ENCODE measurements around the gene ANKRD13B.
"Not testable (repeated sequence)": the region's sequence is repeated elsewhere in the genome, so short reads cannot be mapped to it uniquely, and the experiment has no call there.

ANKRD13B gene

DNA sequence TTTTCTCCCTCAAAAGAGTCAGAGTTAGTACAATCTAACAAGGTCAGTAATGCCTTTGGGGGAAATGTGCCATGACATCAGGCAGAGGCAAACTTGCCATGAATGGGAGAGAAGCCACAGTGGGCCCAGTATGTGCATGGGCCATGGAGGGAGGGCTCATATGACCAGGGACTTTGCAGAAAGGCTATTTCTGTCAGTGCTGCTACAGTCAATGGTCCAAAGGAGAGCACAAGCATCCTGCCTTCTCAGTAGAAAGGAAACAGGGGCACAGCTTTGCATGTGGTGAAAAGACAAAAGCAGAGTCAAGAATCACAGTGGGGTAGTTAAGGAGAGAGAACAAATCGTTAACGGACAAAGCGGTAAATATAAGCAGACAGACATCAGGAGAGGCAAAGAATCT, 41.0 kb downstream of the ANKRD13B start:
- Histone ChIP-seq H3K4me1 (ENCODE audit: control insufficient read depth, insufficient read depth, low read length) (no peaks in the 10 kb centered on the region), H3K27me3 (ENCODE audit: control insufficient read depth in 1 of 2, insufficient read depth in 2 of 2, low read length in 2 of 2) (no peaks in the 10 kb centered on the region), H3K36me3 (ENCODE audit: control insufficient read depth in 2 of 2, insufficient read depth in 2 of 2, low read length in 2 of 2) (peaks cover 7 to 21% of the 10 kb centered on the region in 2 donors), H3K27ac (ENCODE audit: low read length) (no peak overlapping the region), H3K9ac (ENCODE audit: low read length in 2 of 2) (no peak overlapping the region), H3K9me3 (ENCODE audit: control insufficient read depth in 2 of 2, low read length in 2 of 2) (no peaks in the 10 kb centered on the region), H3K4me3 (ENCODE audit: low read length in 2 of 2) (no peak overlapping the region)

DNA sequence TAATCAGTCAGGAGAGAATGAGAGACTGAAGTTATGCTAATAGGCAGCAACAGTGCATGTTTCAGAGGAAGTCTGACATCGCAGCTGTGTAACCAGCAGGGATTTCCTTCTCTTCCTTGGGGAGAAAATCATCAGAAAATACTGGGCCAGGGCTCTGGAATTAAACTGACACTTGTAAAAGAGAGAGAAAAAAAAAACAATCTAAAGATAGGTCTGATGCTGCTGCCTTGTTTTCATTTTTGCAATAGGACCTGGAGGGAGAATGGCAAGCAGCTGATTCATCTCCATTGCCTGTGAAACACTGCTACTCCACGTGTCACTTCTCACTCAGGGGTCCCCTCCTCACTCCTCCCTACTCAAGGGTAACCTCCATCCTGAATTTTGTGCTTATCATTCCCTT, 47.5 kb downstream of the ANKRD13B start:
- Histone ChIP-seq H3K4me1 (ENCODE audit: control insufficient read depth, insufficient read depth, low read length) (peaks cover 18% of the 10 kb centered on the region), H3K9ac (ENCODE audit: low read length in 2 of 2) (no peak overlapping the region), H3K27ac (ENCODE audit: low read length) (no peak overlapping the region)

GRCh38 chr17:29640981-29641642, 48.2 kb downstream of the ANKRD13B start:
- Histone ChIP-seq H3K9ac (ENCODE audit: low read length in 2 of 2) (no peak overlapping the region), H3K36me3 (ENCODE audit: control insufficient read depth in 2 of 2, insufficient read depth in 2 of 2, low read length in 2 of 2) (peaks cover 3 to 6% of the 10 kb centered on the region in 2 donors), H3K27me3 (ENCODE audit: control insufficient read depth in 1 of 2, insufficient read depth in 2 of 2, low read length in 2 of 2) (no peaks in the 10 kb centered on the region), H3K27ac (ENCODE audit: low read length) (no peak overlapping the region), H3K4me3 (ENCODE audit: low read length in 2 of 2) (no peak overlapping the region), H3K4me1 (ENCODE audit: control insufficient read depth, insufficient read depth, low read length) (peaks cover 23% of the 10 kb centered on the region), H3K9me3 (ENCODE audit: control insufficient read depth in 2 of 2, low read length in 2 of 2) (no peaks in the 10 kb centered on the region)

More for the DNA sequence above, 47.5 kb downstream of the ANKRD13B start:
- Histone ChIP-seq H3K36me3 (ENCODE audit: control insufficient read depth in 2 of 2, insufficient read depth in 2 of 2, low read length in 2 of 2) (peaks cover 7 to 8% of the 10 kb centered on the region in 2 donors), H3K9me3 (ENCODE audit: control insufficient read depth in 2 of 2, low read length in 2 of 2) (no peaks in the 10 kb centered on the region), H3K4me3 (ENCODE audit: low read length in 2 of 2) (no peak overlapping the region), H3K27me3 (ENCODE audit: control insufficient read depth in 1 of 2, insufficient read depth in 2 of 2, low read length in 2 of 2) (no peaks in the 10 kb centered on the region)

- no peak overlapping the region for H3K9ac ChIP-seq (ENCODE audit: low read length in 2 of 2)
- no peaks in the 10 kb centered on the region for H3K9me3 ChIP-seq (ENCODE audit: control insufficient read depth in 2 of 2, low read length in 2 of 2)
- no peak overlapping the region for H3K4me3 ChIP-seq (ENCODE audit: low read length in 2 of 2)
- H3K27ac ChIP-seq (ENCODE audit: low read length) = no peak overlapping the region
- no peaks in the 10 kb centered on the region for H3K27me3 ChIP-seq (ENCODE audit: control insufficient read depth in 1 of 2, insufficient read depth in 2 of 2, low read length in 2 of 2)
- peaks cover 0 to 2% of the 10 kb centered on the region in 2 donors for H3K36me3 ChIP-seq (ENCODE audit: control insufficient read depth in 2 of 2, insufficient read depth in 2 of 2, low read length in 2 of 2)
- peaks cover 24% of the 10 kb centered on the region for H3K4me1 ChIP-seq (ENCODE audit: control insufficient read depth, insufficient read depth, low read length)
Observed at GRCh38 chr17:29642171-29642611, 49.3 kb downstream of the ANKRD13B start.

- Histone ChIP-seq H3K36me3 (ENCODE audit: control insufficient read depth in 2 of 2, insufficient read depth in 2 of 2, low read length in 2 of 2) (peaks cover 0 to 6% of the 10 kb centered on the region in 2 donors), H3K9ac (ENCODE audit: low read length in 2 of 2) (peak overlapping the region in 1 of 2 donors; percentile 41), H3K27me3 (ENCODE audit: control insufficient read depth in 1 of 2, insufficient read depth in 2 of 2, low read length in 2 of 2) (no peaks in the 10 kb centered on the region), H3K9me3 (ENCODE audit: control insufficient read depth in 2 of 2, low read length in 2 of 2) (no peaks in the 10 kb centered on the region), H3K4me1 (ENCODE audit: control insufficient read depth, insufficient read depth, low read length) (peaks cover 24% of the 10 kb centered on the region), H3K4me3 (ENCODE audit: low read length in 2 of 2) (no peak overlapping the region), H3K27ac (ENCODE audit: low read length) (no peak overlapping the region)
Observed at GRCh38 chr17:29643817-29644160, 50.9 kb downstream of the ANKRD13B start.

GRCh38 chr17:29645515-29646051, 52.7 kb downstream of the ANKRD13B start:
- no peak overlapping the region for H3K27ac ChIP-seq (ENCODE audit: low read length)
- no peak overlapping the region for H3K4me3 ChIP-seq (ENCODE audit: low read length in 2 of 2)
- H3K27me3 ChIP-seq (ENCODE audit: control insufficient read depth in 1 of 2, insufficient read depth in 2 of 2, low read length in 2 of 2) = no peaks in the 10 kb centered on the region
- peaks cover 11% of the 10 kb centered on the region for H3K4me1 ChIP-seq (ENCODE audit: control insufficient read depth, insufficient read depth, low read length)
- no peak overlapping the region for H3K9ac ChIP-seq (ENCODE audit: low read length in 2 of 2)
- no peaks in the 10 kb centered on the region for H3K9me3 ChIP-seq (ENCODE audit: control insufficient read depth in 2 of 2, low read length in 2 of 2)
- H3K36me3 ChIP-seq (ENCODE audit: control insufficient read depth in 2 of 2, insufficient read depth in 2 of 2, low read length in 2 of 2) = peaks cover 0 to 9% of the 10 kb centered on the region in 2 donors

GRCh38 chr17:29648005-29648404, 55.1 kb downstream of the ANKRD13B start:
- H3K9me3 ChIP-seq (ENCODE audit: control insufficient read depth in 2 of 2, low read length in 2 of 2) = no peaks in the 10 kb centered on the region
- H3K4me3 ChIP-seq (ENCODE audit: low read length in 2 of 2) = no peak overlapping the region
- peaks cover 10% of the 10 kb centered on the region for H3K4me1 ChIP-seq (ENCODE audit: control insufficient read depth, insufficient read depth, low read length)
- no peak overlapping the region for H3K27ac ChIP-seq (ENCODE audit: low read length)
- H3K27me3 ChIP-seq (ENCODE audit: control insufficient read depth in 1 of 2, insufficient read depth in 2 of 2, low read length in 2 of 2) = no peaks in the 10 kb centered on the region
- no peak overlapping the region for H3K9ac ChIP-seq (ENCODE audit: low read length in 2 of 2)
- peaks cover 0 to 10% of the 10 kb centered on the region in 2 donors for H3K36me3 ChIP-seq (ENCODE audit: control insufficient read depth in 2 of 2, insufficient read depth in 2 of 2, low read length in 2 of 2)

DNA sequence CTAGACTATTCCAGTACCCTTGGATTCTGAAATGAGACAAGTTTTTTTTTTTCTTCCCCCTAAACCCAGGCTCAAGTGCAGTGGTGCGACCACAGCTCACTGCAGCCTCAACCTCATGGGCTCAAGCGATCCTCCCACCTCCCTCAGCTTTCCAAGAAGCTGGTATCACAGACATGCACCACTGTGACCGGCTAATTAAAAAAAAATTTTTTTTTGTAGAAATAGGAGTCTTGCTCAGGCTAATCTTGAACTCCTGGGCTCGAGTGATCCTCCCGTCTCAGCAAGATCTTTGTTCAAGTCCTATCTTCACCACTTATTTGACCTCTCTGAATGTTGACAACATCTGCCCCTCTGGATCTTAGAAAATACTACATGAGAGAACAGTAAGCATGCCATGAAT, 56.4 kb downstream of the ANKRD13B start:
- no peaks in the 10 kb centered on the region for H3K27me3 ChIP-seq (ENCODE audit: control insufficient read depth in 1 of 2, insufficient read depth in 2 of 2, low read length in 2 of 2)
- no peak overlapping the region for H3K4me3 ChIP-seq (ENCODE audit: low read length in 2 of 2)
- H3K36me3 ChIP-seq (ENCODE audit: control insufficient read depth in 2 of 2, insufficient read depth in 2 of 2, low read length in 2 of 2) = peaks cover 0 to 8% of the 10 kb centered on the region in 2 donors
- no peak overlapping the region for H3K9ac ChIP-seq (ENCODE audit: low read length in 2 of 2)
- peaks cover 10% of the 10 kb centered on the region for H3K4me1 ChIP-seq (ENCODE audit: control insufficient read depth, insufficient read depth, low read length)
- H3K27ac ChIP-seq (ENCODE audit: low read length) = no peak overlapping the region
- H3K9me3 ChIP-seq (ENCODE audit: control insufficient read depth in 2 of 2, low read length in 2 of 2) = no peaks in the 10 kb centered on the region

DNA sequence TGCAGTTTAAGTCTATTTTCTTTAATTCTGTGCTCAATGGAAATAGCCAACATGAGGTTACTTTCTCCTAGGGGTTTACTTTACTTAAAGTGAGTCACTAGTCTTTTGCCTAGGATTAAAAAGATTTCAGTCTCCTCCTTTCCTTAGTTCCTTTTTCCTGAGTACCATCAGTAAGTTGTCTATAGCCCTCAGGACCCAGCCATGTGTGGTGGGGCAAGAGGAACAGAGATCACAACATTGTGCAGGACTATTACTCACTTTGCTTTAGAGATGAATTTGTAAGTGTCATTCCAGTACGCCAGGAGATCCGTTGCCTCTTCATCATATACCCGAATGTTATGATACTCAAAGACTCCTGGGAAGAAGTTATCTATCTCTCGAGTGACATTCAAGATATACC, 57.5 kb downstream of the ANKRD13B start:
- Histone ChIP-seq H3K36me3 (ENCODE audit: control insufficient read depth in 2 of 2, insufficient read depth in 2 of 2, low read length in 2 of 2) (peaks cover 0 to 8% of the 10 kb centered on the region in 2 donors), H3K27me3 (ENCODE audit: control insufficient read depth in 1 of 2, insufficient read depth in 2 of 2, low read length in 2 of 2) (no peaks in the 10 kb centered on the region), H3K9me3 (ENCODE audit: control insufficient read depth in 2 of 2, low read length in 2 of 2) (no peaks in the 10 kb centered on the region), H3K4me1 (ENCODE audit: control insufficient read depth, insufficient read depth, low read length) (peaks cover 7% of the 10 kb centered on the region), H3K9ac (ENCODE audit: low read length in 2 of 2) (no peak overlapping the region), H3K27ac (ENCODE audit: low read length) (no peak overlapping the region), H3K4me3 (ENCODE audit: low read length in 2 of 2) (no peak overlapping the region)

GRCh38 chr17:29651913-29652312, 59.0 kb downstream of the ANKRD13B start:
- H3K4me3 ChIP-seq (ENCODE audit: low read length in 2 of 2); H3K36me3 ChIP-seq (ENCODE audit: control insufficient read depth in 2 of 2, insufficient read depth in 2 of 2, low read length in 2 of 2); H3K9ac ChIP-seq (ENCODE audit: low read length in 2 of 2); H3K27me3 ChIP-seq (ENCODE audit: control insufficient read depth in 1 of 2, insufficient read depth in 2 of 2, low read length in 2 of 2); H3K9me3 ChIP-seq (ENCODE audit: control insufficient read depth in 2 of 2, low read length in 2 of 2); H3K27ac ChIP-seq (ENCODE audit: low read length); H3K4me1 ChIP-seq (ENCODE audit: control insufficient read depth, insufficient read depth, low read length): not testable (repeated sequence)

GRCh38 chr17:29652976-29653375, 60.0 kb downstream of the ANKRD13B start:
- H3K9me3 ChIP-seq (ENCODE audit: control insufficient read depth in 2 of 2, low read length in 2 of 2) = no peaks in the 10 kb centered on the region
- no peak overlapping the region for H3K27ac ChIP-seq (ENCODE audit: low read length)
- no peak overlapping the region for H3K9ac ChIP-seq (ENCODE audit: low read length in 2 of 2)
- no peaks in the 10 kb centered on the region for H3K4me1 ChIP-seq (ENCODE audit: control insufficient read depth, insufficient read depth, low read length)
- H3K27me3 ChIP-seq (ENCODE audit: control insufficient read depth in 1 of 2, insufficient read depth in 2 of 2, low read length in 2 of 2) = no peaks in the 10 kb centered on the region
- peaks cover 0 to 7% of the 10 kb centered on the region in 2 donors for H3K36me3 ChIP-seq (ENCODE audit: control insufficient read depth in 2 of 2, insufficient read depth in 2 of 2, low read length in 2 of 2)
- H3K4me3 ChIP-seq (ENCODE audit: low read length in 2 of 2) = no peak overlapping the region

Data from stomach smooth muscle (tissue), 2 donors.